Measurements from ENCODE around the gene CCL18. TPM values are rescaled to one million over a fixed set of nuclear protein-coding genes. Genes with fewer than 3 reads are reported as not detected.
"Not testable (repeated sequence)": the region's sequence is repeated elsewhere in the genome, so short reads cannot be mapped to it uniquely, and the experiment has no call there.

CCL18 gene
- total RNA-seq, 1 donor from 2014 or later: not detected

DNA sequence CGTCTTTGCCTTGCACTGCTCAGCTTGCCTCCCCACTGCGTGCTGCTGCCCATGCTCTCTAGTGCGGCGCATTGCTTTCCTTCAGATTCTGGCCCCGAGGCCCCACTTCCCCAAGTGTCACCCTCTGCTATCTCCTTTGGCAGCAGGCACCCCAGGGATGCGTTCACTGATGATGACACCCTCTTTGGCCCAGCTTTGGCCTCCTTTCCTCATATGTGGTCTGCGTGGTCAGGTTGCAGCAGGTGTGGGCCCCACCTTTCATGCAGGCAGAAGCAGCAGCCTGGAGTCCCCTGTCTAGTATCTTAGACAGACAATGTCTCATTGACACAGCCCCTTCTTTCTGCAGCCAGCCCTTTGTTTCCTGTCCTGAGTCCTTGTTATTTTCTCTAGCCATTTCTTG is 30.7 kb downstream of the CCL18 start:
- TF ChIP-seq, protein P1, sequence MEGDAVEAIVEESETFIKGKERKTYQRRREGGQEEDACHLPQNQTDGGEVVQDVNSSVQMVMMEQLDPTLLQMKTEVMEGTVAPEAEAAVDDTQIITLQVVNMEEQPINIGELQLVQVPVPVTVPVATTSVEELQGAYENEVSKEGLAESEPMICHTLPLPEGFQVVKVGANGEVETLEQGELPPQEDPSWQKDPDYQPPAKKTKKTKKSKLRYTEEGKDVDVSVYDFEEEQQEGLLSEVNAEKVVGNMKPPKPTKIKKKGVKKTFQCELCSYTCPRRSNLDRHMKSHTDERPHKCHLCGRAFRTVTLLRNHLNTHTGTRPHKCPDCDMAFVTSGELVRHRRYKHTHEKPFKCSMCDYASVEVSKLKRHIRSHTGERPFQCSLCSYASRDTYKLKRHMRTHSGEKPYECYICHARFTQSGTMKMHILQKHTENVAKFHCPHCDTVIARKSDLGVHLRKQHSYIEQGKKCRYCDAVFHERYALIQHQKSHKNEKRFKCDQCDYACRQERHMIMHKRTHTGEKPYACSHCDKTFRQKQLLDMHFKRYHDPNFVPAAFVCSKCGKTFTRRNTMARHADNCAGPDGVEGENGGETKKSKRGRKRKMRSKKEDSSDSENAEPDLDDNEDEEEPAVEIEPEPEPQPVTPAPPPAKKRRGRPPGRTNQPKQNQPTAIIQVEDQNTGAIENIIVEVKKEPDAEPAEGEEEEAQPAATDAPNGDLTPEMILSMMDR (IDR thresholded peaks at IDR 0.05; ENCODE audit: partially characterized antibody, unreplicated experiment): no peak
- Mint-ChIP-seq H3K27me3 (ENCODE audit: unreplicated experiment) (peaks cover 2% of the 10 kb centered on the region), H3K9me3 (ENCODE audit: unreplicated experiment) (no peaks in the 10 kb centered on the region), H3K27ac (ENCODE audit: unreplicated experiment) (no peak overlapping the region), H3K4me3 (ENCODE audit: unreplicated experiment) (no peak overlapping the region), H3K36me3 (ENCODE audit: unreplicated experiment) (no peaks in the 10 kb centered on the region), H3K4me1 (ENCODE audit: low read depth, unreplicated experiment) (no peaks in the 10 kb centered on the region)
- no peak for DNase-seq

DNA sequence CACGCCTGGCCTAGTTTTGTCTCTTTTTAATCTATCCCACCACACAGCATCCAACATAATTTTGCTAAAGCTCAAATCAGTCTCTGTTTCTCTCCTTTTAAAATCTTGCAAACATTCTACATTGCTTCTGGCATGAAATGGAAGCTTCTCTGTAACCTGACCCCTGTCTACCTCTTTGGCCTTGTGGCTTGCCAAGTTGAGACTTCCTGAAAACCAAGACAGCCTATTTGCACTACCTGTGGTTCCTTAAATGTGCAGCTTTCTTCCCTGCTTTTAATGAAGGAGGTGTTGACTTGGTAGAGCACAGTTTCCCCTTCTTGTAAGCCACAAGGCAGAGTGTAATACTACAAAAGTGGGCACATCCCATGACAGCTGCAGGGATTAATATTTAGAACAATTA is 31.9 kb downstream of the CCL18 start:
- Mint-ChIP-seq H3K4me3 (ENCODE audit: unreplicated experiment) (no peak overlapping the region), H3K36me3 (ENCODE audit: unreplicated experiment) (no peaks in the 10 kb centered on the region), H3K27me3 (ENCODE audit: unreplicated experiment) (no peaks in the 10 kb centered on the region), H3K4me1 (ENCODE audit: low read depth, unreplicated experiment) (no peaks in the 10 kb centered on the region), H3K9me3 (ENCODE audit: unreplicated experiment) (no peaks in the 10 kb centered on the region), H3K27ac (ENCODE audit: unreplicated experiment) (no peak overlapping the region)
- DNase-seq: no peak
- TF ChIP-seq, protein P1 (IDR thresholded peaks at IDR 0.05; ENCODE audit: partially characterized antibody, unreplicated experiment): no peak

DNA sequence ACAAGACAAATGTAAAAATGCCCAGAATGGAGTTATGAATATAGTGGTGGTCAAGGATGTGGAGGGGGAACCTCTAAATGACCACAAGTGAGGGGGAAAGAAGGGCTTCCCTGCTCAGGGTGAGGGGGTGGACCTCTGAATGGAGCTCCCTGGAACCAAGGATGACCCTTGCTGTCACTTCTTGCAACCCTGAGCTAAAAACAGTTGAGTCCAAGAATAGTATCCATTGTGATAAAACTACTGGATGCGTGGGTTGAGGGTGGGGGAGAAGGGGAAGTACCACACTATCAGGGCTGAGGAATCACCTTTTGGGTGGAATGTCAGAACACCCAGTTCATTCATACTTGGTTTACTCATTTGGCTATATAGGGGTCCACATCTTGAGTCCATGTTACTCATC is 34.9 kb downstream of the CCL18 start:
- not testable (repeated sequence) for H3K4me1 Mint-ChIP-seq (ENCODE audit: low read depth, unreplicated experiment); H3K9me3 Mint-ChIP-seq (ENCODE audit: unreplicated experiment)

DNA sequence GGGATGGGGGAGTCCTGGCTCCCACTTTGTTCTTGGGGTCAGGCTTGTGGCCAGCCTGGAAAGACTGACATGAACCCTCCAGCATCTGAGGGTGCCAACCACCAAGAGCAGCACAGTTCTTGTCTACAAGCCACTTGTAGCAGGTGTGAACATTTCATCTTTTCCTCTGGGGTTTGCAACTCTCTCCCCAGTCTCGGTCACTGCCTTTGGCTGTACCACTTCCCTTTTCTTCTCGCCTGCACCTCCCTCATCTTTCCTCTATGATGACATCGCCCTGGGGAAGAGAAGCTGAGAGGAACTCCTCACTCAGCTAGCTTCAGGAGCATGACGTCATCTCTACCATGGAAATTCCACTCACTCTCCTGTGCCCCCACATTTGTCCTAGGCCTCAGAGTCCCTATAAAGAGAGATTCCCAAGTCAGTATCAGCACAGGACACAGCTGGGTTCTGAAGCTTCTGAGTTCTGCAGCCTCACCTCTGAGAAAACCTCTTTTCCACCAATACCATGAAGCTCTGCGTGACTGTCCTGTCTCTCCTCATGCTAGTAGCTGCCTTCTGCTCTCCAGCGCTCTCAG is 39.4 kb downstream of the CCL18 start, which contains the start of gene CCL4:
Gene CCL4 (plus strand): TSS at position 427 of the 575 bp plus-strand sequence. CDS start 79 bp downstream, at position 506.
- not testable (repeated sequence) for H3K27ac Mint-ChIP-seq (ENCODE audit: unreplicated experiment); H3K36me3 Mint-ChIP-seq (ENCODE audit: unreplicated experiment); H3K4me1 Mint-ChIP-seq (ENCODE audit: low read depth, unreplicated experiment); H3K4me3 Mint-ChIP-seq (ENCODE audit: unreplicated experiment); H3K9me3 Mint-ChIP-seq (ENCODE audit: unreplicated experiment); H3K27me3 Mint-ChIP-seq (ENCODE audit: unreplicated experiment); DNase-seq

More for the DNA sequence above, 34.9 kb downstream of the CCL18 start:
- not testable (repeated sequence) for H3K27me3 Mint-ChIP-seq (ENCODE audit: unreplicated experiment); H3K27ac Mint-ChIP-seq (ENCODE audit: unreplicated experiment); DNase-seq; H3K36me3 Mint-ChIP-seq (ENCODE audit: unreplicated experiment); H3K4me3 Mint-ChIP-seq (ENCODE audit: unreplicated experiment)

DNA sequence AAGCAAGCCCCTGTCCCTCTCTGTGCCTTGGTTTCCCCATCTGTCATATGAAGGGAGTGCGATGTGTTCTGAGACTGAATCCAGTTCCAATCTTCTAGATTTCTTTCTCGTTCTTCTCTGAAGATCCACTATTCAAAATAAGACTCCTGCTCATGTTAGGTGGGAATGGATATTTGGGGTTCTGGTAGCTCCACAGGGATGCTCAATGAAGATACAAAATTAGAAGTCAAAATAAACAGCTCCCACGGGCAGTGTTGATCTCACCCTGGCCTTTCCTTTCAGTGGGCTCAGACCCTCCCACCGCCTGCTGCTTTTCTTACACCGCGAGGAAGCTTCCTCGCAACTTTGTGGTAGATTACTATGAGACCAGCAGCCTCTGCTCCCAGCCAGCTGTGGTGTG is 40.2 kb downstream of the CCL18 start:
- not testable (repeated sequence) for DNase-seq; H3K27ac Mint-ChIP-seq (ENCODE audit: unreplicated experiment); H3K4me3 Mint-ChIP-seq (ENCODE audit: unreplicated experiment); H3K36me3 Mint-ChIP-seq (ENCODE audit: unreplicated experiment); H3K9me3 Mint-ChIP-seq (ENCODE audit: unreplicated experiment); H3K4me1 Mint-ChIP-seq (ENCODE audit: low read depth, unreplicated experiment); H3K27me3 Mint-ChIP-seq (ENCODE audit: unreplicated experiment)

DNA sequence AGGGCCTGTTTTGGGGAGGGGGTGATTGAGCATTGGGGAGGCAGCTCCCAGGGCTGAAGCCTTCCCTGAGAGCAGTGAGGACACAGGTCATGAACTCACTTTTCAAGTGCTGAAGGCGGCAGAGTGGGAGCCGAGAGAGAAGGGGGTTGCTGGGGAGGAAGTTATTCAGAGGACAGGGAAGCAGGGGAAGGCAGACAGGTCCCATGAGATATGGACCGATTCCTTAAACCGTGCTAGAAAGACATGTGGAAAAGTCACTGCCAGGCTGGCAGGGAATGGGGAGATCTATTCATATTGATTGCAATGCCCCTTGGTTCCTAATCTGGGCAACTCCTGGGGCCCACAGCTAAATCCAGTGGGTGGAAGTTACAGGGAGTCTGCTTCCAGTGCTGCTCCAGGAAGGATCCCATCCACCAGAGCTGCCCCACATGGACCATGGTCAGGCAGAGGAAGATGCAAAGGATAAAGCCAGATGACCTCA is 40.7 kb downstream of the CCL18 start:
- Mint-ChIP-seq H3K27me3 (ENCODE audit: unreplicated experiment) (peaks cover 5% of the 10 kb centered on the region), H3K4me3 (ENCODE audit: unreplicated experiment) (no peak overlapping the region), H3K36me3 (ENCODE audit: unreplicated experiment) (peaks cover 5% of the 10 kb centered on the region), H3K4me1 (ENCODE audit: low read depth, unreplicated experiment) (no peaks in the 10 kb centered on the region), H3K9me3 (ENCODE audit: unreplicated experiment) (no peaks in the 10 kb centered on the region), H3K27ac (ENCODE audit: unreplicated experiment) (no peak overlapping the region)
- DNase-seq: no peak
- TF ChIP-seq, protein P1 (IDR thresholded peaks at IDR 0.05; ENCODE audit: partially characterized antibody, unreplicated experiment): no peak

Measured in glutamatergic neuron (in vitro differentiated cells).